ENCODE data around the gene TERB1. TPM values are rescaled to one million over a fixed set of nuclear protein-coding genes. Genes with fewer than 3 reads are reported as not detected.

Gene TERB1
- polyA plus RNA-seq, 1 donor from 2014 or later: 0.38 TPM

DNA sequence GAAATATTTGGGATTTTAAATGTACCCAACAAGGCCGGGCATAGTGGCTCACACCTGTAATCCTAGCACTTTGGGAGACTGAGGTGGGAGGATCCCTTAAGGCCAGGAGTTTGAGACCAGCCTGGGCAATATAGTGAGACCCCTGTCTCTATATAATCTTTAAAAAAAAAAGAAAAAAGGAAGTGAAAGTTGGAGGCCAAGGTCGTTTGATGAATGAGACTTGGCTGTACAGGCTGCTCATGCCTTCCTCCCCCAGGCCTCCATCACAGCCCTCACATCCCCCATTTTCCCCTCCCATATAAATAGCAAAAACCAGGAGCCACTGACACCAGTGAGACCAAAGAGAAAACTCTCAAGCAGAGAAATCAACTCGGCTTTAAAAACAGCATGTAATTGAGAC lies 39.5 kb upstream of the TERB1 start:
- Histone ChIP-seq H3K27me3 (ENCODE audit: insufficient read depth, low read depth, low read length) (peaks cover 31% of the 10 kb centered on the region), H4K20me1 (ENCODE audit: insufficient read depth) (no peaks in the 10 kb centered on the region)
- no peak for TF ChIP-seq RAD21 (conservative IDR thresholded peaks at IDR 0.05)

DNA sequence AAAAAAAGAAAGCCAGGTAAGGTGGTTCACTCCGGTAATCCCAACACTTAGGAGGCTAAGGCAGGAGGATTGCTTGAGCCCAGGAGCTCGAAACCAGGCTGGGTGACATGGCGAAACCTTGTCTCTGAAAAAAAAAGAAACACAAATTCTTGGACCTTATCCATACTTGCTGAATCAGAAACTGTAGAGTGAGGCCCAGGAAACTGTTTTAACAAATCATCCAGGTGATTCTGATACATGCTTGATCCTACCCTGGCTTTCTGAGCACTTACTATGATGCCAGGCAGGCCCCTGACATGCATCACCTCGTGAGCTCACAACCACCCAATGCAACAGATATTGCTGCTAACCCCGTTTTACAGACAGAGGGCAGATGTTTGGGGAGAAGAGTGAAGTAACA lies 33.4 kb upstream of the TERB1 start:
- H4K20me1 ChIP-seq (ENCODE audit: insufficient read depth): no peaks in the 10 kb centered on the region
- H3K9ac ChIP-seq (ENCODE audit: low read length): no peak overlapping the region
- H3K9me2 ChIP-seq (ENCODE audit: insufficient read depth, low read length): no peaks in the 10 kb centered on the region
- H2AFZ ChIP-seq (ENCODE audit: low read depth, low read length): no peak overlapping the region
- H3F3A ChIP-seq (ENCODE audit: insufficient read depth, low read length, poor library complexity, severe bottlenecking): no peaks in the 10 kb centered on the region
- H3K4me2 ChIP-seq (ENCODE audit: low read length): no peak overlapping the region
- no peak overlapping the region for H3K4me3 ChIP-seq (ENCODE audit: low read length)
- peaks cover 5% of the 10 kb centered on the region for H3K79me2 ChIP-seq (replicated peaks; ENCODE audit: insufficient read depth, low read length)
- H3K27me3 ChIP-seq (ENCODE audit: insufficient read depth, low read depth, low read length): no peaks in the 10 kb centered on the region
- H3K9me3 ChIP-seq (ENCODE audit: low read length): no peaks in the 10 kb centered on the region
- no peak overlapping the region for H3K27ac ChIP-seq (ENCODE audit: low read length)
- TF ChIP-seq SMC3 (conservative IDR thresholded peaks at IDR 0.05; ENCODE audit: poor library complexity) (no peak), EZH2 (IDR thresholded peaks at IDR 0.05; ENCODE audit: borderline replicate concordance, insufficient read depth, low read length, poor library complexity, severe bottlenecking) (no peak), MXI1 (conservative IDR thresholded peaks at IDR 0.05; ENCODE audit: poor library complexity, severe bottlenecking) (no peak), RAD21 (conservative IDR thresholded peaks at IDR 0.05) (no peak), TAF1 (IDR thresholded peaks at IDR 0.05; ENCODE audit: low read depth) (no peak), POLR2AphosphoS5 (IDR thresholded peaks at IDR 0.05) (no peak), EP300 (conservative IDR thresholded peaks at IDR 0.05; ENCODE audit: poor library complexity, severe bottlenecking) (no peak)
- TF ChIP-seq, protein P1, sequence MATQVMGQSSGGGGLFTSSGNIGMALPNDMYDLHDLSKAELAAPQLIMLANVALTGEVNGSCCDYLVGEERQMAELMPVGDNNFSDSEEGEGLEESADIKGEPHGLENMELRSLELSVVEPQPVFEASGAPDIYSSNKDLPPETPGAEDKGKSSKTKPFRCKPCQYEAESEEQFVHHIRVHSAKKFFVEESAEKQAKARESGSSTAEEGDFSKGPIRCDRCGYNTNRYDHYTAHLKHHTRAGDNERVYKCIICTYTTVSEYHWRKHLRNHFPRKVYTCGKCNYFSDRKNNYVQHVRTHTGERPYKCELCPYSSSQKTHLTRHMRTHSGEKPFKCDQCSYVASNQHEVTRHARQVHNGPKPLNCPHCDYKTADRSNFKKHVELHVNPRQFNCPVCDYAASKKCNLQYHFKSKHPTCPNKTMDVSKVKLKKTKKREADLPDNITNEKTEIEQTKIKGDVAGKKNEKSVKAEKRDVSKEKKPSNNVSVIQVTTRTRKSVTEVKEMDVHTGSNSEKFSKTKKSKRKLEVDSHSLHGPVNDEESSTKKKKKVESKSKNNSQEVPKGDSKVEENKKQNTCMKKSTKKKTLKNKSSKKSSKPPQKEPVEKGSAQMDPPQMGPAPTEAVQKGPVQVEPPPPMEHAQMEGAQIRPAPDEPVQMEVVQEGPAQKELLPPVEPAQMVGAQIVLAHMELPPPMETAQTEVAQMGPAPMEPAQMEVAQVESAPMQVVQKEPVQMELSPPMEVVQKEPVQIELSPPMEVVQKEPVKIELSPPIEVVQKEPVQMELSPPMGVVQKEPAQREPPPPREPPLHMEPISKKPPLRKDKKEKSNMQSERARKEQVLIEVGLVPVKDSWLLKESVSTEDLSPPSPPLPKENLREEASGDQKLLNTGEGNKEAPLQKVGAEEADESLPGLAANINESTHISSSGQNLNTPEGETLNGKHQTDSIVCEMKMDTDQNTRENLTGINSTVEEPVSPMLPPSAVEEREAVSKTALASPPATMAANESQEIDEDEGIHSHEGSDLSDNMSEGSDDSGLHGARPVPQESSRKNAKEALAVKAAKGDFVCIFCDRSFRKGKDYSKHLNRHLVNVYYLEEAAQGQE (IDR thresholded peaks at IDR 0.05; ENCODE audit: borderline replicate concordance): no peak
- TF ChIP-seq, protein P2, sequence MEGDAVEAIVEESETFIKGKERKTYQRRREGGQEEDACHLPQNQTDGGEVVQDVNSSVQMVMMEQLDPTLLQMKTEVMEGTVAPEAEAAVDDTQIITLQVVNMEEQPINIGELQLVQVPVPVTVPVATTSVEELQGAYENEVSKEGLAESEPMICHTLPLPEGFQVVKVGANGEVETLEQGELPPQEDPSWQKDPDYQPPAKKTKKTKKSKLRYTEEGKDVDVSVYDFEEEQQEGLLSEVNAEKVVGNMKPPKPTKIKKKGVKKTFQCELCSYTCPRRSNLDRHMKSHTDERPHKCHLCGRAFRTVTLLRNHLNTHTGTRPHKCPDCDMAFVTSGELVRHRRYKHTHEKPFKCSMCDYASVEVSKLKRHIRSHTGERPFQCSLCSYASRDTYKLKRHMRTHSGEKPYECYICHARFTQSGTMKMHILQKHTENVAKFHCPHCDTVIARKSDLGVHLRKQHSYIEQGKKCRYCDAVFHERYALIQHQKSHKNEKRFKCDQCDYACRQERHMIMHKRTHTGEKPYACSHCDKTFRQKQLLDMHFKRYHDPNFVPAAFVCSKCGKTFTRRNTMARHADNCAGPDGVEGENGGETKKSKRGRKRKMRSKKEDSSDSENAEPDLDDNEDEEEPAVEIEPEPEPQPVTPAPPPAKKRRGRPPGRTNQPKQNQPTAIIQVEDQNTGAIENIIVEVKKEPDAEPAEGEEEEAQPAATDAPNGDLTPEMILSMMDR (IDR thresholded peaks at IDR 0.05; ENCODE audit: poor library complexity, severe bottlenecking): no peak
- no peaks in the 10 kb centered on the region for H3K36me3 ChIP-seq (ENCODE audit: insufficient read depth, low read length)

More for the DNA sequence above, 39.5 kb upstream of the TERB1 start:
- H3K36me3 ChIP-seq (ENCODE audit: insufficient read depth, low read length): no peaks in the 10 kb centered on the region
- no peak overlapping the region for H3K9ac ChIP-seq (ENCODE audit: low read length)
- no peak overlapping the region for H3K27ac ChIP-seq (ENCODE audit: low read length)
- no peak overlapping the region for H2AFZ ChIP-seq (ENCODE audit: low read depth, low read length)
- H3K4me2 ChIP-seq (ENCODE audit: low read length): no peak overlapping the region
- no peaks in the 10 kb centered on the region for H3K79me2 ChIP-seq (replicated peaks; ENCODE audit: insufficient read depth, low read length)
- H3K9me3 ChIP-seq (ENCODE audit: low read length): no peaks in the 10 kb centered on the region
- no peaks in the 10 kb centered on the region for H3K9me2 ChIP-seq (ENCODE audit: insufficient read depth, low read length)
- H3F3A ChIP-seq (ENCODE audit: insufficient read depth, low read length, poor library complexity, severe bottlenecking): no peaks in the 10 kb centered on the region
- no peak overlapping the region for H3K4me3 ChIP-seq (ENCODE audit: low read length)
